ENCODE results near the gene GOLIM4.
"Not testable (repeated sequence)": the region's sequence is repeated elsewhere in the genome, so short reads cannot be mapped to it uniquely, and the experiment has no call there.

The GOLIM4 gene

GRCh38 chr3:168051531-168052471, 43.9 kb downstream of the GOLIM4 start:
- DNase-seq (ENCODE audit: insufficient read length, low spot score) (no peak), FAIRE-seq (no peak)

- DNase-seq (ENCODE audit: insufficient read length, low spot score): no peak
Observed at GRCh38 chr3:168051070-168051469, 44.7 kb downstream of the GOLIM4 start.

GRCh38 chr3:168049367-168049974, 46.3 kb downstream of the GOLIM4 start:
- FAIRE-seq (no peak), DNase-seq (ENCODE audit: insufficient read length, low spot score) (no peak)

More at GRCh38 chr3:168051070-168051469, 44.7 kb downstream of the GOLIM4 start:
- no peak for FAIRE-seq

GRCh38 chr3:168048414-168049330, 47.1 kb downstream of the GOLIM4 start:
- DNase-seq (ENCODE audit: insufficient read length, low spot score) (no peak), FAIRE-seq (no peak)

GRCh38 chr3:168047936-168048335, 47.8 kb downstream of the GOLIM4 start:
- FAIRE-seq (no peak), DNase-seq (ENCODE audit: insufficient read length, low spot score) (no peak)

GRCh38 chr3:168047190-168047795, 48.4 kb downstream of the GOLIM4 start:
- FAIRE-seq: no peak
- DNase-seq (ENCODE audit: insufficient read length, low spot score): peak; percentile 58

GRCh38 chr3:168044049-168044448, 51.7 kb downstream of the GOLIM4 start:
- FAIRE-seq (no peak), DNase-seq (ENCODE audit: insufficient read length, low spot score) (no peak)

GRCh38 chr3:168040607-168041208, 55.0 kb downstream of the GOLIM4 start:
- peak; percentile 11 for DNase-seq (ENCODE audit: insufficient read length, low spot score)
- FAIRE-seq: no peak

GRCh38 chr3:168037020-168037419, 58.7 kb downstream of the GOLIM4 start:
- FAIRE-seq (no peak), DNase-seq (ENCODE audit: insufficient read length, low spot score) (no peak)

- no peak for DNase-seq (ENCODE audit: insufficient read length, low spot score)
- no peak for FAIRE-seq
Observed at GRCh38 chr3:168036619-168037018, 59.1 kb downstream of the GOLIM4 start.

- DNase-seq (ENCODE audit: insufficient read length, low spot score) (no peak), FAIRE-seq (no peak)
Observed at GRCh38 chr3:168034152-168034928, 61.4 kb downstream of the GOLIM4 start.

GRCh38 chr3:168030577-168030976, 65.1 kb downstream of the GOLIM4 start:
- FAIRE-seq: no peak
- no peak for DNase-seq (ENCODE audit: insufficient read length, low spot score)

GRCh38 chr3:168029705-168030104, 66.0 kb downstream of the GOLIM4 start:
- FAIRE-seq: no peak

GRCh38 chr3:168028086-168028485, 67.6 kb downstream of the GOLIM4 start:
- FAIRE-seq: no peak
- DNase-seq (ENCODE audit: insufficient read length, low spot score): no peak

More at GRCh38 chr3:168029705-168030104, 66.0 kb downstream of the GOLIM4 start:
- DNase-seq (ENCODE audit: insufficient read length, low spot score): no peak

- no peak for FAIRE-seq
- no peak for DNase-seq (ENCODE audit: insufficient read length, low spot score)
Observed at GRCh38 chr3:168026764-168027163, 69.0 kb downstream of the GOLIM4 start.

GRCh38 chr3:168025076-168025475, 70.6 kb downstream of the GOLIM4 start:
- no peak for FAIRE-seq
- no peak for DNase-seq (ENCODE audit: insufficient read length, low spot score)

GRCh38 chr3:168024537-168024941, 71.2 kb downstream of the GOLIM4 start:
- DNase-seq (ENCODE audit: insufficient read length, low spot score) (no peak), FAIRE-seq (no peak)

- FAIRE-seq (no peak), DNase-seq (ENCODE audit: insufficient read length, low spot score) (no peak)
Observed at GRCh38 chr3:168021737-168022450, 73.8 kb downstream of the GOLIM4 start.

- FAIRE-seq; DNase-seq (ENCODE audit: insufficient read length, low spot score): not testable (repeated sequence)
Observed at GRCh38 chr3:168011280-168011679, 84.4 kb downstream of the GOLIM4 start.
